ENCODE measurements around the gene HSD17B4.
"Not testable (repeated sequence)": the region's sequence is repeated elsewhere in the genome, so short reads cannot be mapped to it uniquely, and the experiment has no call there.

DNA sequence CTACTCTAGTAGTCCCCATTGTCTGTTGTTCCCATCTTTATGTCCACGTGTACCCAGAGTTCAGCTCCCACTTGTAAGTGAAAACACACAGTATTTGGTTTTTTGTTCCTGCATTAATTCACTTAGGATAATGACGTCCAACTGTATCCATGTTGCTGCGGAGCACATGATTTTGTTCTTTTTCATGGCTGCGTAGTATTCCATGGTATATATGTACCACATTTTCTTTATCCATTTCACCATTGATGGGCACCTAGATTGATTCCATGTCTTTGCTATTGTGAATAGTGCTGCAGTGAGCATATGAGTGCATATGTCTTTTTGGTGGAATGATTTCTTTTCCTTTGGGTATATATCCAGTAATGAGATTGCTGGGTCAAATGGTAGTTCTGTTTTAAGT lies 51.6 kb downstream of the HSD17B4 start:
- not testable (repeated sequence) for TF ChIP-seq POLR2AphosphoS5 (IDR thresholded peaks at IDR 0.05; ENCODE audit: borderline replicate concordance, low read depth, low read length); EZH2 (IDR thresholded peaks at IDR 0.05)
